Measurements from ENCODE around the gene ADAMTSL3.

GRCh38 chr15:83657549-83657948, 3.6 kb downstream of the ADAMTSL3 start:
- TF ChIP-seq CTCF (IDR thresholded peaks at IDR 0.05; ENCODE audit: poor library complexity, severe bottlenecking) (no peak), POLR2AphosphoS5 (IDR thresholded peaks at IDR 0.05) (no peak), RAD21 (conservative IDR thresholded peaks at IDR 0.05) (no peak), TAF1 (IDR thresholded peaks at IDR 0.05; ENCODE audit: low read depth) (no peak), REST (IDR thresholded peaks at IDR 0.05; ENCODE audit: borderline replicate concordance) (no peak), EZH2 (IDR thresholded peaks at IDR 0.05; ENCODE audit: borderline replicate concordance, insufficient read depth, low read length, poor library complexity, severe bottlenecking) (no peak)

All from neural cell (in vitro differentiated cells).